ENCODE data around the gene WDR70. TPM values are rescaled to one million over a fixed set of nuclear protein-coding genes. Genes with fewer than 3 reads are reported as not detected.

WDR70 gene
- total and polyA plus RNA-seq, 4 experiments from 2014 or later: 23.5 to 43.2 (median 29.9) TPM

GRCh38 chr5:37704406-37704805 lies 325.3 kb downstream of the WDR70 start:
- no peak overlapping the region for H3K27ac Mint-ChIP-seq
- no peaks in the 10 kb centered on the region for H3K4me1 ChIP-seq (ENCODE audit: insufficient read depth, low read length)
- H3K36me3 ChIP-seq (ENCODE audit: insufficient read depth, low read length): no peaks in the 10 kb centered on the region
- no peaks in the 10 kb centered on the region for H3K27me3 Mint-ChIP-seq
- no peak overlapping the region for H3K4me3 Mint-ChIP-seq
- intact Hi-C loops (cut with micrococcal nuclease): no loop called here
- H3K9me3 Mint-ChIP-seq: peaks cover 0 to 4% (median 0%) of the 10 kb centered on the region in 8 donors
- DNase-seq: no peak
- H3K27ac ChIP-seq (ENCODE audit: low read depth, low read length): no peak overlapping the region
- H3K4me3 ChIP-seq (ENCODE audit: low read length in 2 of 2): no peak overlapping the region
- H3K4me1 Mint-ChIP-seq: peaks cover 0 to 2% (median 0%) of the 10 kb centered on the region in 4 donors
- POLR2A ChIA-PET (ENCODE audit: partially characterized antibody): no interaction called here
- H3K27me3 ChIP-seq (ENCODE audit: insufficient read depth, low read length): no peaks in the 10 kb centered on the region
- H3K9me3 ChIP-seq (ENCODE audit: control insufficient read depth in 1 of 2, low read length in 2 of 2): no peaks in the 10 kb centered on the region
- H3K36me3 Mint-ChIP-seq: peaks cover 38 to 46% of the 10 kb centered on the region in 2 donors
- CTCF ChIA-PET (ENCODE audit: partially characterized antibody): no interaction called here

GRCh38 chr5:37709020-37709419 lies 329.9 kb downstream of the WDR70 start:
- H3K9me3 ChIP-seq (ENCODE audit: control insufficient read depth in 1 of 2, low read length in 2 of 2): no peaks in the 10 kb centered on the region
- ChIA-PET POLR2A (ENCODE audit: partially characterized antibody) (no interaction called here), CTCF (ENCODE audit: partially characterized antibody) (no interaction called here)
- peaks cover 0 to 2% (median 0%) of the 10 kb centered on the region in 4 donors for H3K4me1 Mint-ChIP-seq
- no peaks in the 10 kb centered on the region for H3K27me3 Mint-ChIP-seq
- H3K4me1 ChIP-seq (ENCODE audit: insufficient read depth, low read length): no peaks in the 10 kb centered on the region
- no peak overlapping the region for H3K27ac Mint-ChIP-seq
- H3K4me3 ChIP-seq (ENCODE audit: low read length in 2 of 2): no peak overlapping the region
- H3K27ac ChIP-seq (ENCODE audit: low read depth, low read length): no peak overlapping the region
- intact Hi-C loops (cut with micrococcal nuclease): no loop called here
- peaks cover 0 to 4% (median 0%) of the 10 kb centered on the region in 8 donors for H3K9me3 Mint-ChIP-seq
- H3K36me3 Mint-ChIP-seq: peaks cover 15 to 37% of the 10 kb centered on the region in 2 donors
- no peaks in the 10 kb centered on the region for H3K27me3 ChIP-seq (ENCODE audit: insufficient read depth, low read length)
- H3K4me3 Mint-ChIP-seq: no peak overlapping the region
- no peaks in the 10 kb centered on the region for H3K36me3 ChIP-seq (ENCODE audit: insufficient read depth, low read length)
- DNase-seq: no peak

GRCh38 chr5:37710965-37711364 lies 331.8 kb downstream of the WDR70 start:
- no peaks in the 10 kb centered on the region for H3K27me3 Mint-ChIP-seq
- ChIA-PET CTCF (ENCODE audit: partially characterized antibody) (no interaction called here), POLR2A (ENCODE audit: partially characterized antibody) (no interaction called here)
- H3K9me3 Mint-ChIP-seq: peaks cover 0 to 2% (median 0%) of the 10 kb centered on the region in 8 donors
- H3K4me1 Mint-ChIP-seq: no peaks in the 10 kb centered on the region
- DNase-seq: no peak
- H3K36me3 Mint-ChIP-seq: peaks cover 22 to 32% of the 10 kb centered on the region in 2 donors
- H3K27ac ChIP-seq (ENCODE audit: low read depth, low read length): no peak overlapping the region
- H3K4me3 ChIP-seq (ENCODE audit: low read length in 2 of 2): no peak overlapping the region
- no peaks in the 10 kb centered on the region for H3K36me3 ChIP-seq (ENCODE audit: insufficient read depth, low read length)
- no peak overlapping the region for H3K4me3 Mint-ChIP-seq
- no peaks in the 10 kb centered on the region for H3K4me1 ChIP-seq (ENCODE audit: insufficient read depth, low read length)
- H3K27me3 ChIP-seq (ENCODE audit: insufficient read depth, low read length): no peaks in the 10 kb centered on the region
- H3K27ac Mint-ChIP-seq: no peak overlapping the region
- intact Hi-C loops (cut with micrococcal nuclease): no loop called here
- H3K9me3 ChIP-seq (ENCODE audit: control insufficient read depth in 1 of 2, low read length in 2 of 2): no peaks in the 10 kb centered on the region

- ChIA-PET POLR2A (ENCODE audit: partially characterized antibody) (no interaction called here), CTCF (ENCODE audit: partially characterized antibody) (interaction anchor here (0.5 kb wide), 1 partner anchor 318 kb away, joined by 3 read pairs; no protein-coding TSS in a partner anchor)
- Mint-ChIP-seq H3K4me1 (peaks cover 0 to 3% (median under 1%) of the 10 kb centered on the region in 4 donors), H3K4me3 (no peak overlapping the region), H3K27ac (no peak overlapping the region), H3K36me3 (peaks cover 19 to 29% of the 10 kb centered on the region in 2 donors), H3K9me3 (no peaks in the 10 kb centered on the region), H3K27me3 (no peaks in the 10 kb centered on the region)
- no peaks in the 10 kb centered on the region for H3K4me1 ChIP-seq (ENCODE audit: insufficient read depth, low read length)
- no peaks in the 10 kb centered on the region for H3K36me3 ChIP-seq (ENCODE audit: insufficient read depth, low read length)
- H3K9me3 ChIP-seq (ENCODE audit: control insufficient read depth in 1 of 2, low read length in 2 of 2): no peaks in the 10 kb centered on the region
- H3K4me3 ChIP-seq (ENCODE audit: low read length in 2 of 2): no peak overlapping the region
- H3K27me3 ChIP-seq (ENCODE audit: insufficient read depth, low read length): no peaks in the 10 kb centered on the region
- DNase-seq: no peak
- no peak overlapping the region for H3K27ac ChIP-seq (ENCODE audit: low read depth, low read length)
- intact Hi-C loops (cut with micrococcal nuclease): no loop called here
Measured at GRCh38 chr5:37712750-37713149, 333.6 kb downstream of the WDR70 start.

- no peak overlapping the region for H3K4me3 Mint-ChIP-seq
- POLR2A ChIA-PET (ENCODE audit: partially characterized antibody): no interaction called here
- no peak overlapping the region for H3K4me3 ChIP-seq (ENCODE audit: low read length in 2 of 2)
Measured at GRCh38 chr5:37714756-37715155, 335.6 kb downstream of the WDR70 start.

GRCh38 chr5:37715361-37715760 lies 336.2 kb downstream of the WDR70 start:
- CTCF ChIA-PET (ENCODE audit: partially characterized antibody): no interaction called here
- H3K9me3 ChIP-seq (ENCODE audit: control insufficient read depth in 1 of 2, low read length in 2 of 2): no peaks in the 10 kb centered on the region
- H3K27me3 ChIP-seq (ENCODE audit: insufficient read depth, low read length): no peaks in the 10 kb centered on the region
- peak overlapping the region in 1 of 8 donors; percentile 11 for H3K4me3 Mint-ChIP-seq
- H3K9me3 Mint-ChIP-seq: no peaks in the 10 kb centered on the region
- DNase-seq: no peak
- H3K27me3 Mint-ChIP-seq: no peaks in the 10 kb centered on the region
- POLR2A ChIA-PET (ENCODE audit: partially characterized antibody): no interaction called here
- H3K27ac ChIP-seq (ENCODE audit: low read depth, low read length): no peak overlapping the region
- H3K36me3 Mint-ChIP-seq: peaks cover 18 to 33% of the 10 kb centered on the region in 2 donors
- H3K36me3 ChIP-seq (ENCODE audit: insufficient read depth, low read length): no peaks in the 10 kb centered on the region
- H3K27ac Mint-ChIP-seq: no peak overlapping the region
- peaks cover 3 to 9% (median 5%) of the 10 kb centered on the region in 4 donors for H3K4me1 Mint-ChIP-seq
- no peak overlapping the region for H3K4me3 ChIP-seq (ENCODE audit: low read length in 2 of 2)
- no peaks in the 10 kb centered on the region for H3K4me1 ChIP-seq (ENCODE audit: insufficient read depth, low read length)
- intact Hi-C loops (cut with micrococcal nuclease): no loop called here

More at GRCh38 chr5:37714756-37715155, 335.6 kb downstream of the WDR70 start:
- no peaks in the 10 kb centered on the region for H3K9me3 ChIP-seq (ENCODE audit: control insufficient read depth in 1 of 2, low read length in 2 of 2)
- no peaks in the 10 kb centered on the region for H3K27me3 Mint-ChIP-seq
- no peak for DNase-seq
- CTCF ChIA-PET (ENCODE audit: partially characterized antibody): no interaction called here
- H3K4me1 ChIP-seq (ENCODE audit: insufficient read depth, low read length): no peaks in the 10 kb centered on the region
- H3K9me3 Mint-ChIP-seq: no peaks in the 10 kb centered on the region
- no peak overlapping the region for H3K27ac Mint-ChIP-seq
- H3K36me3 Mint-ChIP-seq: peaks cover 18 to 35% of the 10 kb centered on the region in 2 donors
- H3K4me1 Mint-ChIP-seq: peaks cover 0 to 4% (median 2%) of the 10 kb centered on the region in 4 donors
- no peaks in the 10 kb centered on the region for H3K36me3 ChIP-seq (ENCODE audit: insufficient read depth, low read length)
- intact Hi-C loops (cut with micrococcal nuclease): no loop called here
- H3K27me3 ChIP-seq (ENCODE audit: insufficient read depth, low read length): no peaks in the 10 kb centered on the region
- H3K27ac ChIP-seq (ENCODE audit: low read depth, low read length): no peak overlapping the region

GRCh38 chr5:37715992-37716391 lies 336.9 kb downstream of the WDR70 start:
- Mint-ChIP-seq H3K4me3 (no peak overlapping the region), H3K9me3 (no peaks in the 10 kb centered on the region), H3K4me1 (peaks cover 7 to 16% (median 9%) of the 10 kb centered on the region in 4 donors), H3K27ac (no peak overlapping the region), H3K27me3 (no peaks in the 10 kb centered on the region), H3K36me3 (peaks cover 19 to 36% of the 10 kb centered on the region in 2 donors)
- no peak for DNase-seq
- ChIA-PET CTCF (ENCODE audit: partially characterized antibody) (no interaction called here), POLR2A (ENCODE audit: partially characterized antibody) (no interaction called here)
- Histone ChIP-seq H3K27me3 (ENCODE audit: insufficient read depth, low read length) (no peaks in the 10 kb centered on the region), H3K4me3 (ENCODE audit: low read length in 2 of 2) (no peak overlapping the region), H3K27ac (ENCODE audit: low read depth, low read length) (no peak overlapping the region), H3K36me3 (ENCODE audit: insufficient read depth, low read length) (no peaks in the 10 kb centered on the region), H3K9me3 (ENCODE audit: control insufficient read depth in 1 of 2, low read length in 2 of 2) (no peaks in the 10 kb centered on the region), H3K4me1 (ENCODE audit: insufficient read depth, low read length) (peaks cover 2% of the 10 kb centered on the region)
- intact Hi-C loops (cut with micrococcal nuclease): no loop called here

GRCh38 chr5:37716405-37716804 lies 337.3 kb downstream of the WDR70 start:
- no peaks in the 10 kb centered on the region for H3K27me3 Mint-ChIP-seq

More at GRCh38 chr5:37716405-37716804, 337.3 kb downstream of the WDR70 start:
- no peaks in the 10 kb centered on the region for H3K9me3 ChIP-seq (ENCODE audit: control insufficient read depth in 1 of 2, low read length in 2 of 2)
- peaks cover 6% of the 10 kb centered on the region for H3K4me1 ChIP-seq (ENCODE audit: insufficient read depth, low read length)
- no peak overlapping the region for H3K27ac Mint-ChIP-seq
- no peaks in the 10 kb centered on the region for H3K9me3 Mint-ChIP-seq
- no peaks in the 10 kb centered on the region for H3K27me3 ChIP-seq (ENCODE audit: insufficient read depth, low read length)
- POLR2A ChIA-PET (ENCODE audit: partially characterized antibody): no interaction called here
- intact Hi-C loops (cut with micrococcal nuclease): no loop called here
- no peak overlapping the region for H3K27ac ChIP-seq (ENCODE audit: low read depth, low read length)
- no peak overlapping the region for H3K4me3 ChIP-seq (ENCODE audit: low read length in 2 of 2)
- H3K36me3 Mint-ChIP-seq: peaks cover 16 to 35% of the 10 kb centered on the region in 2 donors
- peaks cover 11 to 20% (median 12%) of the 10 kb centered on the region in 4 donors for H3K4me1 Mint-ChIP-seq
- CTCF ChIA-PET (ENCODE audit: partially characterized antibody): no interaction called here
- no peak overlapping the region for H3K4me3 Mint-ChIP-seq
- DNase-seq: no peak
- no peaks in the 10 kb centered on the region for H3K36me3 ChIP-seq (ENCODE audit: insufficient read depth, low read length)
